HCT116 (cell line): Measurements from ENCODE around the gene TP63. TPM values are rescaled to one million over a fixed set of nuclear protein-coding genes. Genes with fewer than 3 reads are reported as not detected.

ENCODE experiments used
- ATAC-seq: fragments of 200-7000 bp; cut with Tn5 transposase; 2 replicates; pipeline ENCODE4 v1.9.1; 2020; ENCODE audit warnings: mild to moderate bottlenecking, moderate library complexity
- BruUV-seq: library from RNA; stranded (reverse); fragments of 400-500 nt; replicated peaks from 2 replicates; lab custom pipeline; 2021; lab: Mats Ljungman, UMichigan
- CTCF ChIA-PET: fragments of 300-600 bp; sonication (Branson Sonifier 250); formaldehyde crosslinking; loops from one replicate; lab custom pipeline; 2021; ENCODE audit warnings: antibody characterized with exemption; lab: Charles Lee
- POLR2A ChIA-PET: fragments of 300-600, 350-600 bp; sonication (Branson Sonifier 250); formaldehyde crosslinking; loops from one replicate; lab custom pipeline; 2021; ENCODE audit warnings: antibody characterized with exemption; lab: Charles Lee
- RAD21 ChIA-PET, 2 experiments: fragments of 300-600 bp; sonication (Branson Sonifier 250); formaldehyde crosslinking; loops; one replicate each; lab custom pipeline; 2023; ENCODE audit warnings: low total read pairs in 2 of 2; ENCODE audit not compliant: uncharacterized antibody in 2 of 2, unreplicated experiment in 2 of 2, low non-redundant PET in 1 of 2; lab: Charles Lee
- DNase-seq: peaks from one replicate; pipeline ENCODE4 v3.0.0-alpha.2; 2010; ENCODE audit warnings: low read depth, low spot score
- H2AFZ ChIP-seq: fragments of 200-600 bp; shearing (Covaris generic), sonication (generic); 2 replicates; pipeline ENCODE4 v1.6.1; 2017; ENCODE audit warnings: low read depth, mixed run types, mixed read lengths, antibody characterized with exemption, low read length; ENCODE audit not compliant: poor library complexity, severe bottlenecking
- H3K27ac ChIP-seq: 2 replicates; pipeline ENCODE4 v1.5.1; 2012; ENCODE audit warnings: low read depth, low read length
- H3K27me3 ChIP-seq: fragments of 200-600 bp; sonication (generic); 2 replicates; pipeline ENCODE4 v1.6.1; 2016; ENCODE audit warnings: mixed run types, low read length, mixed read lengths; ENCODE audit not compliant: insufficient read depth
- H3K36me3 ChIP-seq, 2 experiments: fragments of 200-500 bp in 1 of 2; fragments of 200-600 bp in 1 of 2; sonication (Bioruptor generic) in 1 of 2; sonication (generic) in 1 of 2; 2 replicates each; pipeline versions ENCODE4 v1.5.1 to v1.6.1; 2014 to 2016; ENCODE audit warnings: low read length in 2 of 2, inconsistent platforms in 1 of 2, mixed read lengths in 1 of 2, mixed run types in 1 of 2; ENCODE audit not compliant: insufficient read depth in 2 of 2, control insufficient read depth in 1 of 2
- H3K4me1 ChIP-seq, 2 experiments: fragments of 200-600 bp in 1 of 2; sonication (generic) in 1 of 2; 2 replicates each; pipeline versions ENCODE4 v1.5.1 to v1.6.1; 2012 to 2017; ENCODE audit warnings: low read length in 2 of 2, inconsistent platforms in 1 of 2, mild to moderate bottlenecking in 1 of 2, mixed read lengths in 1 of 2, mixed run types in 1 of 2, moderate library complexity in 1 of 2; ENCODE audit not compliant: insufficient read depth in 2 of 2, control insufficient read depth in 1 of 2
- H3K4me2 ChIP-seq: fragments of 200-600 bp; sonication (generic); 2 replicates; pipeline ENCODE4 v1.6.1; 2017; ENCODE audit warnings: mixed run types, low read length, mixed read lengths
- H3K4me3 ChIP-seq, 2 experiments: fragments of 200-600 bp in 1 of 2; sonication (generic) in 1 of 2; replicated peaks in 1 of 2; 2 replicates each; pipeline ENCODE4 v1.5.1; 2011 to 2016; ENCODE audit warnings: low read length in 2 of 2, control low read depth in 1 of 2, low read depth in 1 of 2, mild to moderate bottlenecking in 1 of 2, mixed read lengths in 1 of 2, mixed run types in 1 of 2
- H3K79me2 ChIP-seq: fragments of 200-600 bp; sonication (generic); 2 replicates; pipeline ENCODE4 v1.6.1; 2017; ENCODE audit warnings: mild to moderate bottlenecking, mixed run types, low read length, moderate library complexity, mixed read lengths; ENCODE audit not compliant: insufficient read depth
- H3K9ac ChIP-seq: fragments of 200-600 bp; sonication (generic); 2 replicates; pipeline ENCODE4 v1.6.1; 2016; ENCODE audit warnings: low read length, mixed read lengths
- H3K9me2 ChIP-seq: fragments of 200-600 bp; sonication (generic), shearing (Covaris generic); 2 replicates; pipeline ENCODE4 v1.6.1; 2017; ENCODE audit warnings: mixed run types, mild to moderate bottlenecking, moderate library complexity; ENCODE audit not compliant: insufficient read depth
- H3K9me3 ChIP-seq, 2 experiments: fragments of 200-500 bp in 1 of 2; fragments of 200-600 bp in 1 of 2; sonication (Bioruptor generic) in 1 of 2; sonication (generic) in 1 of 2; 2 replicates each; pipeline ENCODE4 v1.6.1; 2014 to 2017; ENCODE audit warnings: low read length in 2 of 2, mixed read lengths in 2 of 2, inconsistent platforms in 1 of 2, low read depth in 1 of 2, mild to moderate bottlenecking in 1 of 2, mixed run types in 1 of 2, moderate library complexity in 1 of 2; ENCODE audit not compliant: control insufficient read depth in 1 of 2, insufficient read depth in 1 of 2
- H4K20me1 ChIP-seq: fragments of 200-600 bp; sonication (generic), shearing (Covaris generic); 2 replicates; pipeline ENCODE4 v1.6.1; 2017; ENCODE audit warnings: mixed run types, mild to moderate bottlenecking, moderate library complexity; ENCODE audit not compliant: insufficient read depth
- CBX3 ChIP-seq: IDR thresholded peaks from 2 replicates; pipeline ENCODE4 v1.6.1; 2012; ENCODE audit warnings: low read depth
- CEBPB ChIP-seq: IDR thresholded peaks from 2 replicates; pipeline ENCODE4 v1.6.1; 2012; ENCODE audit warnings: low read depth
- EGR1 ChIP-seq: IDR thresholded peaks from 2 replicates; pipeline ENCODE4 v1.6.1; 2012; ENCODE audit warnings: low read depth
- ELF1 ChIP-seq: IDR thresholded peaks from 2 replicates; pipeline ENCODE4 v1.6.1; 2012; ENCODE audit warnings: low read depth, borderline replicate concordance
- EZH2phosphoT487 ChIP-seq: fragments of 200-600 bp; IDR thresholded peaks from 2 replicates; pipeline ENCODE4 v1.6.1; 2018; ENCODE audit warnings: antibody characterized with exemption, borderline replicate concordance
- SRF ChIP-seq: IDR thresholded peaks from 2 replicates; pipeline ENCODE4 v1.6.1; 2012; ENCODE audit warnings: low read depth
- YY1 ChIP-seq: IDR thresholded peaks from 2 replicates; pipeline ENCODE4 v1.6.1; 2011; ENCODE audit warnings: low read length, low read depth, moderate library complexity, mild to moderate bottlenecking; ENCODE audit not compliant: insufficient replicate concordance; ENCODE audit errors: extremely low read depth
- ZNF274 ChIP-seq: fragments of 200-500 bp; sonication (Bioruptor generic); IDR thresholded peaks from 2 replicates; pipeline ENCODE4 v1.6.1; 2014; ENCODE audit warnings: mild to moderate bottlenecking, low read depth, low read length, inconsistent platforms
- intact Hi-C: fragments of 100-400 bp; cut with micrococcal nuclease; formaldehyde crosslinking; loops from 2 replicates; pipeline ENCODE4 v1.10.0; 2022
- total RNA-seq: library from RNA; stranded (reverse); gene quantifications from one replicate; pipeline ENCODE4 v1.2.1, GENCODE V29; 2021; ENCODE audit not compliant: unreplicated experiment
- TF ChIP-seq, protein P1 (sequence below), 3 experiments: fragments of 200-600 bp in 1 of 3; sonication (generic) in 1 of 3; IDR thresholded peaks in 2 of 3; conservative IDR thresholded peaks in 1 of 3; 2 replicates each; pipeline ENCODE4 v1.5.1; 2012 to 2017; ENCODE audit warnings: low read depth in 2 of 3, low read length in 2 of 3, antibody characterized with exemption in 1 of 3, borderline replicate concordance in 1 of 3, control low read depth in 1 of 3, mild to moderate bottlenecking in 1 of 3, mixed read lengths in 1 of 3, mixed run types in 1 of 3, moderate library complexity in 1 of 3; ENCODE audit not compliant: insufficient read depth in 1 of 3
- TF ChIP-seq, protein P2 (sequence below): IDR thresholded peaks from 2 replicates; pipeline ENCODE4 v1.6.1; 2011; ENCODE audit warnings: mild to moderate bottlenecking, low read length, moderate library complexity; ENCODE audit not compliant: insufficient replicate concordance; ENCODE audit errors: extremely low read depth
- TF ChIP-seq, protein P3 (sequence below): IDR thresholded peaks from 2 replicates; pipeline ENCODE4 v1.6.1; 2012

Gene TP63
- total RNA-seq, 1 experiment from 2014 or later, result not detected

DNA sequence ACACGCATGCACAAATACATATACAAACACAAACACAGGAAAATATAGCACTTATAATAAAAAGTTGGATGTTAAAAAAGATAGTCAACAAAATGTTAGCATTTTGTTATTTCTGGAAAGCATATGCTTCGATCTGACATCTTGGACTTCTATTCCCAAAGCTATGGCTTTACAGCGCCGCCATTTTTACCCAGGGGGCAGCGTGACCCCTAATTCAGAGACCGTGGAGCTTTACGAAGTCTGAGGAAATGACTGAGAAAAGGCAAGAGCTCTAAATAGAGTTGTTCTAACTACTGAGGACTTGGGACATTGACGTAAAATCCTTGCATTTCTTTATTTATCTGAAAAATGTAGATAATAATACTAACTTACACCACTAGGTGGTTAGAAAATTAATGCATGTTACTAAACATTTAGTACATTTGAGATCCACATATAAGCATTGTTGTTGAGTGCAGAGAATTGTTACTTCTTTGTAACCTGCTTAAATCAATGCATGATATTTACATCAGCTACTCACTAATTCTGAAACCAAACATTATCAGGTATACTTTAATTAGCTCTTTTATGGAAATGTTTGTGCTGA is 155.4 kb downstream of the TP63 start:
- no peaks in the 10 kb centered on the region for H4K20me1 ChIP-seq
- H3K9ac ChIP-seq, result no peak overlapping the region
- H3K27me3 ChIP-seq, result no peaks in the 10 kb centered on the region
- no peak overlapping the region for H3K4me2 ChIP-seq
- no peak overlapping the region for H3K27ac ChIP-seq
- H3K9me3 ChIP-seq, result no peaks in the 10 kb centered on the region
- DNase-seq (no peak), ATAC-seq (peak; percentile 36; the same call in 1 of the 2 replicates)
- BruUV-seq, result no TSS peak
- intact Hi-C loops, result no loop called here
- H3K9me2 ChIP-seq, result no peaks in the 10 kb centered on the region
- no peak overlapping the region for H3K4me3 ChIP-seq
- ChIA-PET POLR2A (no interaction called here), RAD21 (no interaction called here), CTCF (interaction anchor here (1.0 to 1.2 kb wide), 2 partner anchors 8 to 14 kb away, joined by 3 to 5 read pairs; no protein-coding TSS in a partner anchor)
- H3K4me1 ChIP-seq, result peaks cover 0 to 7% of the 10 kb centered on the region in 2 experiments; a peak in 1 of 4 replicates
- no peak for TF ChIP-seq CBX3
- TF ChIP-seq, protein P1, sequence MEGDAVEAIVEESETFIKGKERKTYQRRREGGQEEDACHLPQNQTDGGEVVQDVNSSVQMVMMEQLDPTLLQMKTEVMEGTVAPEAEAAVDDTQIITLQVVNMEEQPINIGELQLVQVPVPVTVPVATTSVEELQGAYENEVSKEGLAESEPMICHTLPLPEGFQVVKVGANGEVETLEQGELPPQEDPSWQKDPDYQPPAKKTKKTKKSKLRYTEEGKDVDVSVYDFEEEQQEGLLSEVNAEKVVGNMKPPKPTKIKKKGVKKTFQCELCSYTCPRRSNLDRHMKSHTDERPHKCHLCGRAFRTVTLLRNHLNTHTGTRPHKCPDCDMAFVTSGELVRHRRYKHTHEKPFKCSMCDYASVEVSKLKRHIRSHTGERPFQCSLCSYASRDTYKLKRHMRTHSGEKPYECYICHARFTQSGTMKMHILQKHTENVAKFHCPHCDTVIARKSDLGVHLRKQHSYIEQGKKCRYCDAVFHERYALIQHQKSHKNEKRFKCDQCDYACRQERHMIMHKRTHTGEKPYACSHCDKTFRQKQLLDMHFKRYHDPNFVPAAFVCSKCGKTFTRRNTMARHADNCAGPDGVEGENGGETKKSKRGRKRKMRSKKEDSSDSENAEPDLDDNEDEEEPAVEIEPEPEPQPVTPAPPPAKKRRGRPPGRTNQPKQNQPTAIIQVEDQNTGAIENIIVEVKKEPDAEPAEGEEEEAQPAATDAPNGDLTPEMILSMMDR (IDR thresholded peaks at IDR 0.05 in 2 of 3, conservative IDR thresholded peaks at IDR 0.05 in 1 of 3; ENCODE audit: borderline replicate concordance in 1 of 3, insufficient read depth in 1 of 3, low read depth in 2 of 3, low read length in 2 of 3), result peak; percentile 6 to 56 (median 16); a peak in 4 of 6 replicates
- H3K36me3 ChIP-seq, result no peaks in the 10 kb centered on the region
- H3K79me2 ChIP-seq, result no peaks in the 10 kb centered on the region
- peak overlapping the region; percentile 79 for H2AFZ ChIP-seq

DNA sequence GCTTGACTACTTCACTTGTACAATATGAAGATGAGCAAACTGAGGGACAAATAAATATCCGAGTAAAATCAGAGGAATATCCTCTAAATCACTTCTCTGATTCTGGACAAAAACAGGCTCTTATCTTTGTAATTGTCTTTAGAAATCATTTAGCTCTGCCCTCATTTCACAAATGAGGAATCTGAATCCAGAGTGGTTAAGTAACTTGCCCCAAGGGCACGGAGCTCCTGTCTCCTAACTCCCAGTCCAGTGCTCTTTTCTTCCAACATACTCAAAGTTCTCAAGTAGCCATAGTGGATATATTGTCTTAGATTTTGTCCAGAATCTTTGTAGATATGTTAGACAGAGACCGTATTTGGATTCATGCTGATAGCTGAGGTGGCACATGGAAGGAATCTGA is 156.0 kb downstream of the TP63 start:
- Histone ChIP-seq H3K4me2 (no peak overlapping the region), H4K20me1 (no peaks in the 10 kb centered on the region), H2AFZ (peak overlapping the region; percentile 79), H3K27ac (no peak overlapping the region), H3K27me3 (no peaks in the 10 kb centered on the region), H3K4me1 (peaks cover 0 to 7% of the 10 kb centered on the region in 2 experiments; a peak in 1 of 4 replicates), H3K79me2 (no peaks in the 10 kb centered on the region), H3K9me2 (no peaks in the 10 kb centered on the region), H3K9me3 (no peaks in the 10 kb centered on the region), H3K9ac (no peak overlapping the region), H3K36me3 (no peaks in the 10 kb centered on the region), H3K4me3 (no peak overlapping the region)
- BruUV-seq, result no TSS peak
- ChIA-PET POLR2A (no interaction called here), CTCF (interaction anchor here (1.0 to 1.2 kb wide), 2 partner anchors 8 to 14 kb away, joined by 3 to 5 read pairs; no protein-coding TSS in a partner anchor), RAD21 (no interaction called here)
- ATAC-seq, result no peak
- no peak for DNase-seq
- intact Hi-C loops, result no loop called here
- TF ChIP-seq SRF, result no peak
- TF ChIP-seq YY1, result no peak
- TF ChIP-seq, protein P2, sequence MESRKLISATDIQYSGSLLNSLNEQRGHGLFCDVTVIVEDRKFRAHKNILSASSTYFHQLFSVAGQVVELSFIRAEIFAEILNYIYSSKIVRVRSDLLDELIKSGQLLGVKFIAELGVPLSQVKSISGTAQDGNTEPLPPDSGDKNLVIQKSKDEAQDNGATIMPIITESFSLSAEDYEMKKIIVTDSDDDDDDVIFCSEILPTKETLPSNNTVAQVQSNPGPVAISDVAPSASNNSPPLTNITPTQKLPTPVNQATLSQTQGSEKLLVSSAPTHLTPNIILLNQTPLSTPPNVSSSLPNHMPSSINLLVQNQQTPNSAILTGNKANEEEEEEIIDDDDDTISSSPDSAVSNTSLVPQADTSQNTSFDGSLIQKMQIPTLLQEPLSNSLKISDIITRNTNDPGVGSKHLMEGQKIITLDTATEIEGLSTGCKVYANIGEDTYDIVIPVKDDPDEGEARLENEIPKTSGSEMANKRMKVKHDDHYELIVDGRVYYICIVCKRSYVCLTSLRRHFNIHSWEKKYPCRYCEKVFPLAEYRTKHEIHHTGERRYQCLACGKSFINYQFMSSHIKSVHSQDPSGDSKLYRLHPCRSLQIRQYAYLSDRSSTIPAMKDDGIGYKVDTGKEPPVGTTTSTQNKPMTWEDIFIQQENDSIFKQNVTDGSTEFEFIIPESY, result no peak
- no peak for TF ChIP-seq CEBPB
- no peak for TF ChIP-seq ZNF274
- no peak for TF ChIP-seq EGR1
- TF ChIP-seq, protein P1 (IDR thresholded peaks at IDR 0.05 in 2 of 3, conservative IDR thresholded peaks at IDR 0.05 in 1 of 3; ENCODE audit: borderline replicate concordance in 1 of 3, insufficient read depth in 1 of 3, low read depth in 2 of 3, low read length in 2 of 3), result no peak
- TF ChIP-seq EZH2phosphoT487, result no peak
- no peak for TF ChIP-seq ELF1
- TF ChIP-seq, protein P3, sequence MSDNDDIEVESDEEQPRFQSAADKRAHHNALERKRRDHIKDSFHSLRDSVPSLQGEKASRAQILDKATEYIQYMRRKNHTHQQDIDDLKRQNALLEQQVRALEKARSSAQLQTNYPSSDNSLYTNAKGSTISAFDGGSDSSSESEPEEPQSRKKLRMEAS, result no peak
